Neural progenitor cell (in vitro differentiated cells): ENCODE results near the gene RNF181.

ENCODE experiments used
- CTCF ChIP-seq: fragments of 200-600 bp; sonication (generic); IDR thresholded peaks from 2 replicates; pipeline ENCODE4 v1.5.1; 2017; ENCODE audit warnings: antibody characterized with exemption, mild to moderate bottlenecking
- EZH2 ChIP-seq: fragments of 200-600 bp; sonication (generic); IDR thresholded peaks from 2 replicates; pipeline ENCODE4 v1.6.1; 2017; ENCODE audit warnings: antibody characterized with exemption, mild to moderate bottlenecking, moderate library complexity
- EZH2phosphoT487 ChIP-seq: fragments of 200-600 bp; sonication (generic); IDR thresholded peaks from 2 replicates; pipeline ENCODE4 v1.6.1; 2017; ENCODE audit warnings: antibody characterized with exemption

DNA sequence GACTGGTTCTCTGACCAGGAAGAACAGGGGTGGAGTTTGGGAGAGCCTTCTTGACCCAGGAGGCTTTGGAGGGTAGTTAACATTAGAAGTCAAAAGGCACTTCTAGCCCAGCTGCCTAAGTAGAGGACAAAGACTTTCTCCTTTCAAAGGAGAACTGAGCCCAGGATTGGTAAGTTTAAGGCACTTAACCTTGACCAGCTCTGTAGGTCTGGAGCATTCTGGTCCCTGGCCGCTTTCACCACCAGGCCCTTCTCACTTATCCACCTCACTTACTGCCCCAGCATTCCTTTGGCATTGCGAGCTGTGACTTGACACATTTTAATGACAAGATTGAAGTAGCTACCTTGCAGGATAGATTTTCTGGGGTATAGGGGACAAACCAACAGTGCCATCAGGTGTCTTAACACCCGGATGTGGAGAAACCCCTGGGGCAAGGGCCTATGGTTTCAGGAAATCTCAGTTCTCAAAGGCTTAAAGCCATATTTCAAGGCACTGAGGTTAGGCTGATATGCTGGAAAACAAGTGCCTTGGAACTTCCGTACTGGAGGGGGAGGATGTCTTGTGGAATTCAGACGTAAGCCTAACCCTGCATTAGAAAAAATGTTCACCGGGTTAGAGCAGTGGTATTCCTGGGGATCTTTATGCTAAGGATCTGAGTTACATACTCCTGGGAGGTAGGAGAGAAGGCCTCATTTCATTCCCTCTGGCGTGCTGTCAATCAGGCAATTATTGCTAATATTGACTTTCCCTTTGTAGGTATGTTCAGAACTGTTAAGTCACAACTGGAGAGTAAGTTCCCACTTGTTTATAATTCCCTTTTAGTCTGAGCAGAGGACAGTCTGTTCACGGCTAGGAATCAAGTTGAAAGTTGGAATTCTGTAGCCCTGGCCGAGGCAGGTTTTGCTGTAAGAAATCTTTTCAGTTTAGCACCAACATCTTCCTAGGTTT, 12.0 kb downstream of the RNF181 start:
- TF ChIP-seq CTCF (no peak), EZH2 (no peak), EZH2phosphoT487 (no peak)
